Superior temporal gyrus (tissue), 1 donor: ENCODE measurements around the gene FBXW2.
"Not testable (repeated sequence)": the region's sequence is repeated elsewhere in the genome, so short reads cannot be mapped to it uniquely, and the experiment has no call there.

ENCODE experiments used
- DNase-seq: peaks from one replicate; pipeline ENCODE4 v3.0.0-alpha.2; 2016; ENCODE audit errors: extremely low spot score

The FBXW2 gene, protein sequence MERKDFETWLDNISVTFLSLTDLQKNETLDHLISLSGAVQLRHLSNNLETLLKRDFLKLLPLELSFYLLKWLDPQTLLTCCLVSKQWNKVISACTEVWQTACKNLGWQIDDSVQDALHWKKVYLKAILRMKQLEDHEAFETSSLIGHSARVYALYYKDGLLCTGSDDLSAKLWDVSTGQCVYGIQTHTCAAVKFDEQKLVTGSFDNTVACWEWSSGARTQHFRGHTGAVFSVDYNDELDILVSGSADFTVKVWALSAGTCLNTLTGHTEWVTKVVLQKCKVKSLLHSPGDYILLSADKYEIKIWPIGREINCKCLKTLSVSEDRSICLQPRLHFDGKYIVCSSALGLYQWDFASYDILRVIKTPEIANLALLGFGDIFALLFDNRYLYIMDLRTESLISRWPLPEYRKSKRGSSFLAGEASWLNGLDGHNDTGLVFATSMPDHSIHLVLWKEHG

GRCh38 chr9:120792898-120793765 lies at the start of gene FBXW2:
FBXW2 (minus strand) TSS chr9:120793416; CDS start chr9:120788258, 5,158 bp downstream.
- peak; percentile 92 for DNase-seq

DNA sequence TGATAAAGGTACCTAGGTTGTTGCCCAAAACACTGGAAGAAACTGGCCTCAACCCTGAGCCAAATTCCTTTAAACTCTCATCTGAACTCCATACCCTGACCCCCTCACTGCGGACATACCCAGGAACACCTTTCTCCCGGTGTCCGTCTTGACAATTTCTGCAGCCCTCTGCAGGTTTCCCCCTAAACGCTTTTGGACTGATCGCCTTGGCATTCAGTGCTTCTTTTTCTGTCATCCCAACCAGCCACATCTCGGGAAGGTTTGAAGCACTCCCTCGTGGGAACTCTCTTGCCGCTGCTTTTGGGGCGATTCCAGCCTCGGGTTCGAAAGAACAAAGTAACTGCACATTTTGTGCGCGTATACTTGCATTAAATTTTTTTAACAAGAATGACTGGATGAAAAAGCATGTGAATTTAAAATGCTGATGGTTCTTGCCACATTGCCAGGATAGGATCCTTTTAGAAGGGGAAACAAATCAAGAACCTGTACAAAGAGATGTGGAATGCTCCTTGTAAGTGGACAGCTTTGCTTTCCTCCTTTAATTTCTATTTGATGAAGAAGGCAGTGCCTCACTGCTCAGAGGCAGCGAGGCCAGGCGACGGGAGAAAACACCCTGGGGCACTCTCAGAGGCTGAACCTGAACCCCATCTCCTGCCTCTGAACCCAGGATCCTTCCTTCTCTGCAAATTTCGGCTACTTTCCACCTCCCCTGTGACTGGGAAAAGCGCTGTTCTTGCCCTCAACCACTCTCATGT lies 48.9 kb upstream of the FBXW2 start:
- no peak for DNase-seq

- no peak for DNase-seq
These were observed 45.9 kb upstream of the FBXW2 start for GRCh38 chr9:120839146-120839545.

DNA sequence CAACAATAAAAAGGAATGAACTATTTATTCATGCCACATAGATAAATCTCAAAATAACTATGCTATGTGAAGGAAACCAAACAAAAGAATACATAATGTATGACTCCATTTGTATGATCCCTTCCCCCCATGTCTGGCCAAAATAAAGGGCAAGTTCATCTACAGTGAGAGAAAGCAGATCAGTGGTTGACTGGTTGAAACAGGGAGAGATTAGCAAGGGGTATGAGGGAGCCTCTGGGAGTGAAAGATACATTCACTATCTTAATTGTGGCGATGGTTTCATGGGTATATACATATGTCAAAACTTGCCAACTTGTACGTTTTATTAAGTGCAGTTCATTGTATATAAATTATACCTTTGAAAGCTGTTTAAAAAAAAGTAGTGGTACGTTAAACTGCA lies 44.7 kb upstream of the FBXW2 start:
- no peak for DNase-seq

GRCh38 chr9:120833325-120833724 lies 40.1 kb upstream of the FBXW2 start:
- DNase-seq: no peak

GRCh38 chr9:120832807-120833206 lies 39.6 kb upstream of the FBXW2 start:
- no peak for DNase-seq

DNA sequence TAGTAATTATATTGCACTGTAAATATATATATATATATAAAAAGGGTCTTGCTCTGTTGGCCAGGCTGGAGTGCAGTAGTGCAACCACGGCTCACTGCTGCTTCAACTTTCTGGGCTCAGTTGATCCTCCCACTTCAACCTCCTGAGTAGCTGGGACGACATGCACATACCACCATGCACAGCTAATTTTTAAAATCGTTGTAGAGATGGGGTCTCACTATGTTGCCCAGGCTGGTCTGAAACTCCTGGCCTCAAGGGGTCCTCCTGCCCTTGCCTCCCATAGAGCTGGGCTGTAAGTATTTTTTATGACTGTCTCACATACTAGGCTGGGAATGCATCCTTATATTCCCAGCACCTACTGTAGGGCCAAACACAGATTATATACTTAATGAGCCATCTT lies 37.6 kb upstream of the FBXW2 start:
- DNase-seq: no peak

DNA sequence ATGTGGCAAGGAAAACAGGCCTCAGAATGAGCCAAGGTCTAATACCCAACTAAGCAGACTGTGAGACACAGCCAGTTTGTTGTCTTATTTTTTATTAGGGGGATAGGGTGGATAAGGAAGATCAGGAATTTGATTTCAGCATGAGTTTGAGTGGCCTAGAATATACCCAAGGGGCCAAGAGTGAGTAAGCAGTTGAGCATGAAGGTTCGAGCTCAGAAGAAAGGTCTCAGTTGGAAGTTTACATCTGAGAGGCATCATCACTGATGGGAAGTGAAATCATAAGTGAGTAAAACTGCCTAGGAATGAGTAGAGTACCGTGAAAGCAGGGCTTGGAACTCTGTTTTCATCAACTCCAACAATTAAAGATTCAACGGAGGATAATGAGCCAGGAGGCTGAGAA lies 36.9 kb upstream of the FBXW2 start:
- no peak for DNase-seq

- no peak for DNase-seq
These were observed 36.4 kb upstream of the FBXW2 start for GRCh38 chr9:120829650-120830049.

DNA sequence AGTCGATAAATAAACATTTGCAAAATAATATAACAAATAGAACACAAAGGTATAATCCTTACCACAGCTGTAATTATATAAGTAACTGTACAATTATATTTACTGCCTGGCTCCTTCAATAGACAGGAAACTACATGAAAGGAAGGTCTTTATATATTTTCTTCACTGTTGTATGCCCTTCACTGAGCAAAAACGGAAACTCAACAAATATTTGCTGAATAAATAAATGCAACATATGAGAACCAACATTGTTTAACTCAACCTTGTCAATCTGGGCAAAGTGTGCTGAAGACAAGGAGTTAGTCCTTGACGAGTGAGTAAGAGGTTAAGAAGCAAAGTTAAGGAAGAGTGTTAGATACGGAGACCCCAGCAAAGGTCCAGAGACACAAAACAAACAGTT lies 26.9 kb upstream of the FBXW2 start:
- no peak for DNase-seq

- no peak for DNase-seq
These were observed 25.4 kb upstream of the FBXW2 start for GRCh38 chr9:120818595-120818994.

DNA sequence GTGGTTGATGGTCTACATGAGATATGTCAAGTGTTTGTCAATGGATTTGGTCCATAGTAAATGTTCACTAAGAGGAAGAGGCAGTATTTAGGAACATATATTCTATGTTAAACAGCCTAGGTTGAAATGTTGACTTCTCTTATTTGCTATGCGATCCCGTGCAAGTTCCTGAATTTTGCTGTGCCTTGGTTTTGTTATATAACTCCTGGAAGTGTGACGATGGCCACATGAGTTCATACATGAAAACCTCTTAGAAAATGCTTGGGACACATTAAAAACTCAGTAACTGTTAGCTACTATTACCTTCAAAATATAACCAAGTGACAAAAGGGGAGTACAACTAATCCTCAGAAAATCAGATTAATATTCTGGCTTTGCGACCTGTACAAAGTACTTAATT lies 21.9 kb upstream of the FBXW2 start:
- no peak for DNase-seq

GRCh38 chr9:120808931-120809330 lies 15.7 kb upstream of the FBXW2 start:
- DNase-seq: no peak

GRCh38 chr9:120807607-120808379 lies 14.6 kb upstream of the FBXW2 start:
- no peak for DNase-seq

- DNase-seq: not testable (repeated sequence)
These were observed 11.7 kb upstream of the FBXW2 start for GRCh38 chr9:120804784-120805363.

DNA sequence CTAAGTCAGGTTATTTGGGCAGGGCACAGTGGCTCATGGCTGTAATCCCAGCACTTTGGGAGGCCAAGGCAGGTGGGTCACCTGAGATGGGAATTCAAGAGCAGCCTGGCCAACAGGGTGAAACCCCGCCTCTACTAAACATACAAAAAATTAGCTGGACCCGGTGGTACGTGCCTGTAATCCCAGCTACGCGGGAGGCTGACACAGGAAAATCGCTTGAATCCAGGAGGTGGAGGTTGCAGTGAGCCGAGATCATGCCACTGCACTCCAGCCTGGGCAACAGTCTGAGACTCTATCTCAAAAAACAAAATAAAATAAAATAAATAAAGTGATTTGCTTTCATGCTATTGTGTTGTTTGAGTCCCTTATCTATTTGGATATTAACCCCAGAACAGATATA lies 8.2 kb upstream of the FBXW2 start:
- no peak for DNase-seq

GRCh38 chr9:120791161-120791560 lies 2.1 kb downstream of the FBXW2 start:
- no peak for DNase-seq

- no peak for DNase-seq
These were observed 5.3 kb downstream of the FBXW2 start for GRCh38 chr9:120787933-120788332.

- DNase-seq: no peak
These were observed 9.6 kb downstream of the FBXW2 start for GRCh38 chr9:120783602-120784047.

- DNase-seq: no peak
These were observed 12.0 kb downstream of the FBXW2 start for GRCh38 chr9:120781236-120781635.

DNA sequence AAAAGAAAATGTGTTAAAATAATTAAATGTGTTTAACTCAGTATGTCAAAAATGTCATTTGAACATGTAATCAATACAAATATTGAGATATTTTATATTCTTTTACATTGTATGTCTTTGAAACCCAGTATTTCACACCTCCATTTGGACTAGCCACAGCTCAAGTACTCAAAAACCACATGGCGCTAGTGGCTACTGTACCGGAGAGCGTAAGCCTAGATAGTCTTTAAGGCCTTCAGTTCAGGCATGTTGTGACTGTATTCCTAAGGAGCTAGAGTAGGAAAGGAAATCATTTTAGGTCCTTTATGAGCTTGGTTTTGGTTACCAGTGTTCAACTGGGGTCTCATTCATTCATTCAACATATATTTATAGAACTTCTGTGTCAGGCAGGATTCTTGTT lies 12.8 kb downstream of the FBXW2 start:
- no peak for DNase-seq
